ENCODE data around the gene CNTNAP2.

The CNTNAP2 gene

DNA sequence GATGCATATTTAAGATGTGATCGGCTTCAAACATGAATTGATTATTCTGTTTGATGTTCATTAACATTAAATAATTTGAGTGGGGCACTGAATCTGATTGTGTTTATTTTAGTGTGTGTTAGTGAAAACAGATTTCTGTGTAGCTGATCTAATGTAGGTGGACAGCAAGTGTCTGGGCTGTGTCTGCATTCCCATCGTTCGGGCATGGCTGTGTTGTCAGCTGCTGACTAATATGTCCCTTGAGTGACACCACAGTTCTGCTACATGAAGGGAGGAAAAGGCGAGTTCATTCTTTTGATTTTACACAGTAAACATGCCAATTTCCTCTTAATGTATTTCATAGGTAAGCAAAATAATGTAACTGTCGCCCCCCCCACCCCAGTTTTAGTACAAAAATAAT, 203.0 kb downstream of the CNTNAP2 start:
- no peak for DNase-seq

GRCh38 chr7:146321301-146321700, 204.7 kb downstream of the CNTNAP2 start:
- DNase-seq, result no peak

- DNase-seq, result no peak
These were observed 214.8 kb downstream of the CNTNAP2 start for GRCh38 chr7:146331369-146331768.

DNA sequence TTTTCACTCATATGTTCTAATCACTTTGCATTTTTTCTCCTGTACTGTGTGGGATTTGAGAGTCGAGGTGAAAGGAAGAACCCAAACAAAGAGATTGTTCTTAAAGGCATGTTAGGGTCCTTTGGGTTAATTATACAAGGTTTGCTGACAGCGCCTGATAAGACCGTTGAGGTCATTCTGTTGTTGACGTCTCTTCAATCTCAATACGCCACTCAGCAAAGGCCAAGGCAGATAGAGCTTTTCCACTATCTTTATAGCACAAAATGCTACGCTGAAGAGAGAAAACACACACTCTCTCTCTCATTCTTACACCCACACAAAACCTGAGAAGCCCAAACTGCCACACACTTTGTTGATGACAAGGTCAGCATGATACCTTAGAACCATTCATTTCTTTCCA, 228.7 kb downstream of the CNTNAP2 start:
- DNase-seq, result no peak

GRCh38 chr7:146346096-146346495, 229.5 kb downstream of the CNTNAP2 start:
- no peak for DNase-seq

DNA sequence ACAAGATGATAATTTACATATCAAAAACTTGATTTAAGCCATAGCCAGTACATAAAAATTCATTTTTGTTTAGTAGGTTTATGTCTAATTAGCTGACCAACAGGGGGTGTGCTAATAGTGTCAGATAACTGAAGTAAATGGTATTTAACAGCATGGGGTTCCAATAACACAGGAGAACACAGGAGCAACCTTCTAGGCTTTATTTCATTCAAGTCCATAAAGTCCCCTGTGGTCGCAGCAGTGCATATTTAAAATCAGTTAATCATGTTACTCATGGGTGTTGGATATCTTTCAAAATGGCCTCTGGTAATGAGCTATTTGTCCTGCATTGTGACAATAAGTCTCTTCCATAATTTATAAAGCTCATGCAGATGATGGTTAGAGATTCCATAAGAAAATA, 238.6 kb downstream of the CNTNAP2 start:
- no peak for DNase-seq

GRCh38 chr7:146359176-146359575, 242.6 kb downstream of the CNTNAP2 start:
- DNase-seq, result no peak

DNA sequence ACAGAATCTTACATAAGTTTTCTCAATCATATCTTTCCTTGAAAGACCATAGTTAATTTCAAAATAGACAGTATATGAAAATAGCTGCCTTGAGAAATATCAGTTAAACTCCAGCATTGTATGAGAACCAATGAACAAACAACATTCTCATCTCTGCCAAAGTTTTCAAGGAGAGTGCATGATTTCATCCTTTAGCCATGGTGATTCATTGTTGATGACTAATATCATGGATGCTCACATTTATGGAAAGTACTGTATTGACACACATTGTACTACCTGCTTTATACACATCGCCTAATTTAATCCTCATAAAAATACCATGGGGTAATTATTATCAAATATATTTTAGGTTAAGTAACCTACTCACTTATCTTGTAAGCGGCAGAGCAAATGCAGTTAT, 250.3 kb downstream of the CNTNAP2 start:
- DNase-seq, result no peak

- no peak for DNase-seq
These were observed 253.6 kb downstream of the CNTNAP2 start for GRCh38 chr7:146370171-146370570.

DNA sequence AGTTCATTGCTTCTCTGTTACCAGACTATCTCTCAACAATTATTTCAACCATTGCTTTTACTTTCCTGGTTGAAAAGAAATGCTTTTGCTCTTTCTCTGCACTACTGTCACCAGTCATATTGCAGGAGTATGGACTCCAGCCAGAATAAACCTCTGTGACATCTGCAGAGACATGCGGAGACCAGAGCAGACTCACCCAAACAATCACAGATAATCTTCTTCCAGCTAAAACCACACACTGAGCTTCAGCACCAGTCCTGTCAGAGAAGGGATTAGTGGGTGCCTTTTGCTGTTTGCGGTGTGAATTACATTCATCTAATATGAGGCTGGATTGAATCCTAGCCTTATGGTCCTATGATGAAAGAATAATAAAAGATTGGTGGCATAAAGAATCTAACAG, 258.6 kb downstream of the CNTNAP2 start:
- no peak for DNase-seq

DNA sequence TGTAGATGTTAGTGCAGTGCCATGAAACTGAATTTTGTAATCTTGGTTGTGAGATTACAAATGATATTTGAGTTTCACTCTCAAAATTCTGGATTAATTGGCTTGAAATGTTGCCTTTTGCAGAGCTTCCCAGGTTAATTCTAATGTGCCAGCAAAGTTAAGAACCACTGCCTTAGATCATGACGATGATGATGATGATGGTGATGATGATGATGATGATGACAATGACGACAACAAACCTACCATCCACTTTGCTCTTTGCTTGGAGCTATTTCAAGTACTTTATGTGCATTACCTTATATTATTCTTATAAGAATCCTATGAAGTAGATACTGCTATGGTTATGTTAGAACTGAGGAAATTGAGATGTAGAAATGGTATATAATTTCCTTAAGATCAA, 261.6 kb downstream of the CNTNAP2 start:
- no peak for DNase-seq

GRCh38 chr7:146387140-146387539, 270.5 kb downstream of the CNTNAP2 start:
- no peak for DNase-seq

DNA sequence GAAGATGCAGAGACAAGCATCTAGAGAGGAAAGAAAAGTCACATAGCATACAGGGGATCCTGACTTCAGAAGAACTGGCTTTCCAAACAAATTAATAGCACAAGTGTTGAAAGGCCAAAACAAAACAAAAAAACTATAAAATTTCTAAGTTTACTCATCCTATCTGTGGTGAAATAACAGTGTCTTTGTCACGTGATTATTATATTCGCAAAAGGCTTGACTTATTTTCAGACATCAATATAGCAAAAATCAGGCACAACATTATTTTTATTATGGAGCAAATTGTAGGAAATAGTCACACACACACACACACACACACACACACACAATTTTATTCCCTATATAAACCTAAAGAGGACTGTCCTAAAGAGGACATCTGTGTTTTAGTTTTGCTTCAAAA, 272.3 kb downstream of the CNTNAP2 start:
- no peak for DNase-seq

GRCh38 chr7:146393346-146393745, 276.7 kb downstream of the CNTNAP2 start:
- no peak for DNase-seq

GRCh38 chr7:146397141-146397540, 280.5 kb downstream of the CNTNAP2 start:
- DNase-seq, result no peak

DNA sequence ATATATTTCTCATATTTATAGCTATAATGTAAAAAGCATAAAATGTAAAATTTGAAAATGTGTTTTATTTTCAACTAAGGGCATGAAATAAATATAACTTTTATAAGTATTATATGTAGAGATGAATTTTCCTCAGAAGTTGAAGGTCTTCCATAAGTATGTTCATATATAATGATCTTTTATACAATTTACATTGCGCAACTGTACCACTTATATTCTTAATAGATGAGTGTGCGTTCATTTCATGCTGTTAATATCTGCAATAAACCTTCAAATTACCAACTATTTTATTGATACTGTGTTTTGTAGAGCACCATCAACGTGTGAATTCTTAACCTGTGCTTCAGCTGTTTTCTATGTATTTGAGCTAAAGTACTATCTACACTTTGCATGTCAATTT, 285.3 kb downstream of the CNTNAP2 start:
- no peak for DNase-seq

GRCh38 chr7:146405737-146406136, 289.1 kb downstream of the CNTNAP2 start:
- DNase-seq, result no peak

GRCh38 chr7:146411975-146412374, 295.4 kb downstream of the CNTNAP2 start:
- DNase-seq, result no peak

- peak; percentile 2 for DNase-seq
These were observed 296.2 kb downstream of the CNTNAP2 start for GRCh38 chr7:146412781-146413180.

DNA sequence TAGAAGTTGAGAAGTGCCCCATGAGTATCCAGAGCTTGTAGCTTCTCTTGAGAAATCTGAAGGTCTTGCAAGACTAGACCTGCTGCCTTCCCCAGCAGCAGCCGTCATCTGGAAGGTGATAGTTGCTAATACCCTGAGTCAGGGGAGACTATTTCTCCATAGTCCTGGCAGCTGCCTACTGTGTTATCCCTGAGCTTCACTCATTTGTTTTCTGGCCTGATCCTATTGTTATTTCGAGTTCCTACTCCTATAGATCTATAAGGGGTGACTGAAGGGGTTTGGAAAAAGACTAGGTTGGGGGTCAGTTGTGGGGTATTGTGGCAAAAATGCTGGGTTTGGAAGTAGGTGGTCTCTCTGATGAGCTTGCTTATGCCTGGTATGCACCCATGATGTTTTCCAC, 297.8 kb downstream of the CNTNAP2 start:
- DNase-seq, result no peak

GRCh38 chr7:146414937-146415336, 298.3 kb downstream of the CNTNAP2 start:
- peak; percentile 1 for DNase-seq

- DNase-seq, result no peak
These were observed 300.6 kb downstream of the CNTNAP2 start for GRCh38 chr7:146417176-146417575.

- no peak for DNase-seq
These were observed 306.8 kb downstream of the CNTNAP2 start for GRCh38 chr7:146423446-146423845.

GRCh38 chr7:146424084-146424483, 307.5 kb downstream of the CNTNAP2 start:
- DNase-seq, result no peak

- no peak for DNase-seq
These were observed 316.9 kb downstream of the CNTNAP2 start for GRCh38 chr7:146433501-146433900.

- DNase-seq, result no peak
These were observed 326.5 kb downstream of the CNTNAP2 start for GRCh38 chr7:146443102-146443501.
